NCI-H748 treated with DMSO at 0.1 percent for 48 hours (cell line): ENCODE results near the gene PIK3R5.
A peak's percentile ranks its signal among the peaks of the same experiment; 100 is the strongest.
"Not testable (repeated sequence)": the region's sequence is repeated elsewhere in the genome, so short reads cannot be mapped to it uniquely, and the experiment has no call there.

Source experiments
- DNase-seq: peaks from one replicate; lab custom pipeline; 2025; lab: John Stamatoyannopoulos, UW

The PIK3R5 gene

GRCh38 chr17:8896641-8897635 is 68.6 kb downstream of the PIK3R5 start:
- DNase-seq: no peak

- no peak for DNase-seq
Measured at GRCh38 chr17:8896087-8896486, 69.4 kb downstream of the PIK3R5 start.

GRCh38 chr17:8894673-8895578 is 70.6 kb downstream of the PIK3R5 start:
- peak; percentile 67 for DNase-seq

- no peak for DNase-seq
Measured at GRCh38 chr17:8894202-8894671, 71.3 kb downstream of the PIK3R5 start.

GRCh38 chr17:8893621-8894201 is 71.8 kb downstream of the PIK3R5 start:
- DNase-seq: no peak

- DNase-seq: no peak
Measured at GRCh38 chr17:8893059-8893458, 72.4 kb downstream of the PIK3R5 start.

- no peak for DNase-seq
Measured at GRCh38 chr17:8892338-8892690, 73.2 kb downstream of the PIK3R5 start.

GRCh38 chr17:8890671-8891070 is 74.8 kb downstream of the PIK3R5 start:
- DNase-seq: no peak

- no peak for DNase-seq
Measured at GRCh38 chr17:8889458-8890210, 75.9 kb downstream of the PIK3R5 start.

GRCh38 chr17:8888704-8889302 is 76.7 kb downstream of the PIK3R5 start:
- no peak for DNase-seq

- no peak for DNase-seq
Measured at GRCh38 chr17:8887834-8888703, 77.4 kb downstream of the PIK3R5 start.

GRCh38 chr17:8887301-8887700 is 78.2 kb downstream of the PIK3R5 start:
- no peak for DNase-seq

GRCh38 chr17:8885967-8886684 is 79.4 kb downstream of the PIK3R5 start:
- DNase-seq: no peak

GRCh38 chr17:8885163-8885966 is 80.1 kb downstream of the PIK3R5 start:
- not testable (repeated sequence) for DNase-seq

GRCh38 chr17:8884336-8884990 is 81.0 kb downstream of the PIK3R5 start:
- DNase-seq: no peak

- no peak for DNase-seq
Measured at GRCh38 chr17:8883353-8883752, 82.2 kb downstream of the PIK3R5 start.

GRCh38 chr17:8881606-8882005 is 83.9 kb downstream of the PIK3R5 start:
- no peak for DNase-seq

GRCh38 chr17:8880466-8880865 is 85.0 kb downstream of the PIK3R5 start:
- DNase-seq: no peak
